H9 (cell line): ENCODE data around the gene ADAMTSL4. TPM values are rescaled to one million over a fixed set of nuclear protein-coding genes. Genes with fewer than 3 reads are reported as not detected.
"Not testable (repeated sequence)": the region's sequence is repeated elsewhere in the genome, so short reads cannot be mapped to it uniquely, and the experiment has no call there.

Experiments used
- DNase-seq: peaks from one replicate; pipeline ENCODE4 v3.0.0-alpha.2; 2017
- H2AFZ ChIP-seq: one replicate; pipeline ENCODE4 v1.6.1; 2013; ENCODE audit warnings: mild to moderate bottlenecking, low read length, control low read depth, moderate library complexity
- H2AK5ac ChIP-seq: 2 replicates; pipeline ENCODE4 v1.6.1; 2013; ENCODE audit warnings: low read length, control low read depth, mixed read lengths; ENCODE audit not compliant: insufficient read length
- H2BK120ac ChIP-seq: one replicate; pipeline ENCODE4 v1.6.1; 2013; ENCODE audit warnings: low read depth, mild to moderate bottlenecking, low read length, control low read depth, inconsistent platforms; ENCODE audit not compliant: poor library complexity, severe bottlenecking
- H2BK12ac ChIP-seq: 2 replicates; pipeline ENCODE4 v1.6.1; 2013; ENCODE audit warnings: low read length, control low read depth, mixed read lengths, low read depth; ENCODE audit not compliant: insufficient read length
- H2BK15ac ChIP-seq: 2 replicates; pipeline ENCODE4 v1.6.1; 2013; ENCODE audit warnings: low read depth, low read length, control low read depth
- H2BK20ac ChIP-seq: one replicate; pipeline ENCODE4 v1.6.1; 2013; ENCODE audit warnings: low read depth, mild to moderate bottlenecking, low read length, control low read depth, inconsistent platforms; ENCODE audit not compliant: poor library complexity, severe bottlenecking
- H2BK5ac ChIP-seq: 2 replicates; pipeline ENCODE4 v1.6.1; 2013; ENCODE audit warnings: low read length, control low read depth, mixed read lengths; ENCODE audit not compliant: insufficient read length
- H3K14ac ChIP-seq: 2 replicates; pipeline ENCODE4 v1.6.1; 2013; ENCODE audit warnings: low read length, control low read depth; ENCODE audit not compliant: insufficient read depth
- H3K18ac ChIP-seq: 2 replicates; pipeline ENCODE4 v1.6.1; 2013; ENCODE audit warnings: low read depth, mild to moderate bottlenecking, mixed read lengths, low read length, control low read depth; ENCODE audit not compliant: insufficient read length
- H3K23ac ChIP-seq: 2 replicates; pipeline ENCODE4 v1.6.1; 2013; ENCODE audit warnings: low read length, control low read depth, mixed read lengths, low read depth; ENCODE audit not compliant: insufficient read length
- H3K23me2 ChIP-seq: 2 replicates; pipeline ENCODE4 v1.6.1; 2013; ENCODE audit warnings: low read depth, mild to moderate bottlenecking, mixed read lengths, low read length, control low read depth; ENCODE audit not compliant: insufficient read length, poor library complexity, severe bottlenecking
- H3K27ac ChIP-seq: 2 replicates; pipeline ENCODE4 v1.5.1; 2013; ENCODE audit warnings: low read length, control low read depth, mixed read lengths, low read depth; ENCODE audit not compliant: insufficient read length
- H3K27me3 ChIP-seq: 2 replicates; pipeline ENCODE4 v1.6.1; 2013; ENCODE audit warnings: low read length, control low read depth, inconsistent platforms; ENCODE audit not compliant: insufficient read depth
- H3K4ac ChIP-seq: 2 replicates; pipeline ENCODE4 v1.6.1; 2013; ENCODE audit warnings: low read depth, mild to moderate bottlenecking, control low read depth, inconsistent platforms, low read length, moderate library complexity
- H3K4me1 ChIP-seq: 2 replicates; pipeline ENCODE4 v1.6.1; 2013; ENCODE audit warnings: low read length, control low read depth, inconsistent platforms; ENCODE audit not compliant: insufficient read depth
- H3K4me2 ChIP-seq: 2 replicates; pipeline ENCODE4 v1.6.1; 2013; ENCODE audit warnings: low read length, control low read depth, mixed read lengths; ENCODE audit not compliant: insufficient read length, insufficient read depth
- H3K56ac ChIP-seq: 2 replicates; pipeline ENCODE4 v1.6.1; 2013; ENCODE audit warnings: low read depth, mild to moderate bottlenecking, mixed read lengths, low read length, control low read depth; ENCODE audit not compliant: insufficient read length
- H3K79me1 ChIP-seq: 2 replicates; pipeline ENCODE4 v1.6.1; 2013; ENCODE audit warnings: low read depth, mild to moderate bottlenecking, moderate library complexity, low read length, control low read depth, inconsistent platforms; ENCODE audit not compliant: insufficient read depth, poor library complexity, severe bottlenecking
- H3K79me2 ChIP-seq: 2 replicates; pipeline ENCODE4 v1.6.1; 2013; ENCODE audit warnings: low read length, control low read depth, inconsistent platforms; ENCODE audit not compliant: insufficient read depth
- H3K9ac ChIP-seq: 2 replicates; pipeline ENCODE4 v1.6.1; 2013; ENCODE audit warnings: low read length, control low read depth, mixed read lengths; ENCODE audit not compliant: insufficient read length; ENCODE audit errors: extremely low read depth
- H3K9me3 ChIP-seq: one replicate; pipeline ENCODE4 v1.6.1; 2013; ENCODE audit warnings: low read depth, low read length, inconsistent platforms; ENCODE audit not compliant: control insufficient read depth
- H3T11ph ChIP-seq: one replicate; pipeline ENCODE4 v1.6.1; 2013; ENCODE audit warnings: mild to moderate bottlenecking, low read length, control low read depth, inconsistent platforms
- H4K20me1 ChIP-seq: one replicate; pipeline ENCODE4 v1.6.1; 2013; ENCODE audit not compliant: control insufficient read depth, insufficient read length, insufficient read depth
- H4K5ac ChIP-seq: 2 replicates; pipeline ENCODE4 v1.6.1; 2013; ENCODE audit warnings: low read depth, mild to moderate bottlenecking, mixed read lengths, low read length, control low read depth; ENCODE audit not compliant: insufficient read length
- H4K8ac ChIP-seq: replicated peaks from 2 replicates; pipeline ENCODE4 v1.6.1; 2013; ENCODE audit warnings: low read length, control low read depth, mixed read lengths, low read depth; ENCODE audit not compliant: insufficient read length
- H4K91ac ChIP-seq: 2 replicates; pipeline ENCODE4 v1.6.1; 2013; ENCODE audit warnings: low read depth, mild to moderate bottlenecking, moderate library complexity, mixed read lengths, low read length, control low read depth; ENCODE audit not compliant: insufficient read length
- H3K27ac Mint-ChIP-seq, 3 experiments: 2 replicates in 2 of 3; 3 replicates in 1 of 3; pipeline ENCODE4 v1.8.0; 2020 to 2021; ENCODE audit warnings: mixed read lengths in 3 of 3, mild to moderate bottlenecking in 1 of 3, moderate library complexity in 1 of 3
- H3K27me3 Mint-ChIP-seq: 2 replicates; pipeline ENCODE4 v1.8.0; 2021; ENCODE audit warnings: low read depth, mild to moderate bottlenecking, moderate library complexity, mixed read lengths
- H3K36me3 Mint-ChIP-seq, 3 experiments: 2 replicates in 2 of 3; 3 replicates in 1 of 3; pipeline ENCODE4 v1.8.0; 2020 to 2021; ENCODE audit warnings: low read depth in 3 of 3, mixed read lengths in 3 of 3; ENCODE audit not compliant: insufficient read depth in 1 of 3
- H3K4me1 Mint-ChIP-seq, 2 experiments: 2 replicates each; pipeline ENCODE4 v1.8.0; 2020; ENCODE audit warnings: mixed read lengths in 2 of 2
- H3K4me3 Mint-ChIP-seq, 2 experiments: 2 replicates in 1 of 2; 3 replicates in 1 of 2; pipeline ENCODE4 v1.8.0; 2020 to 2021; ENCODE audit warnings: mild to moderate bottlenecking in 2 of 2, mixed read lengths in 2 of 2, moderate library complexity in 1 of 2
- H3K9me3 Mint-ChIP-seq, 2 experiments: 2 replicates in 1 of 2; 3 replicates in 1 of 2; pipeline ENCODE4 v1.8.0; 2020; ENCODE audit warnings: mild to moderate bottlenecking in 2 of 2, mixed read lengths in 2 of 2, moderate library complexity in 1 of 2
- WGBS: extraction: QIAGEN DNeasy Blood & Tissue Kit; methylation state at CpG from one replicate; pipeline ENCODE4 v1.1.7; 2013; ENCODE audit warnings: missing lambda C conversion rate, low lambda C conversion rate, mixed read lengths; ENCODE audit not compliant: insufficient read length; ENCODE audit errors: extremely low coverage; 5-methylcytosine and 5-hydroxymethylcytosine counted together
- total RNA-seq: library from RNA; stranded (reverse); gene quantifications from 2 replicates; pipeline ENCODE4 v1.2.1, GENCODE V29; 2021

The ADAMTSL4 gene
- total RNA-seq, 1 experiment from 2014 or later: 6.1 TPM

- not testable (repeated sequence) for H4K8ac ChIP-seq, H2BK15ac ChIP-seq, H3K23me2 ChIP-seq, H3K27ac Mint-ChIP-seq, H3K4ac ChIP-seq, H2BK20ac ChIP-seq, H2BK5ac ChIP-seq, H4K5ac ChIP-seq, H3K23ac ChIP-seq, H3K9ac ChIP-seq, H3K27me3 ChIP-seq, H4K20me1 ChIP-seq, H3K79me1 ChIP-seq, H3K27ac ChIP-seq, H3K56ac ChIP-seq, H3K18ac ChIP-seq, H2AFZ ChIP-seq, H3K27me3 Mint-ChIP-seq, H4K91ac ChIP-seq, H3K14ac ChIP-seq, H2BK120ac ChIP-seq, H3K4me3 Mint-ChIP-seq, H3T11ph ChIP-seq, H2BK12ac ChIP-seq, DNase-seq, H3K4me2 ChIP-seq, H3K9me3 ChIP-seq, H2AK5ac ChIP-seq, H3K4me1 ChIP-seq
- H3K36me3 Mint-ChIP-seq: peaks cover 28 to 31% (median 28%) of the 10 kb centered on the region in 3 experiments
- WGBS: no CpG with 5 or more reads among the region's 7 CpGs
- peaks cover 6 to 15% of the 10 kb centered on the region in 2 experiments; a peak in 4 of 5 replicates for H3K9me3 Mint-ChIP-seq
- H3K4me1 Mint-ChIP-seq: peaks cover 17 to 25% of the 10 kb centered on the region in 2 experiments
- H3K79me2 ChIP-seq: peaks cover 23% of the 10 kb centered on the region
These were observed 32.2 kb downstream of the ADAMTSL4 start for GRCh38 chr1:150581437-150581836.

DNA sequence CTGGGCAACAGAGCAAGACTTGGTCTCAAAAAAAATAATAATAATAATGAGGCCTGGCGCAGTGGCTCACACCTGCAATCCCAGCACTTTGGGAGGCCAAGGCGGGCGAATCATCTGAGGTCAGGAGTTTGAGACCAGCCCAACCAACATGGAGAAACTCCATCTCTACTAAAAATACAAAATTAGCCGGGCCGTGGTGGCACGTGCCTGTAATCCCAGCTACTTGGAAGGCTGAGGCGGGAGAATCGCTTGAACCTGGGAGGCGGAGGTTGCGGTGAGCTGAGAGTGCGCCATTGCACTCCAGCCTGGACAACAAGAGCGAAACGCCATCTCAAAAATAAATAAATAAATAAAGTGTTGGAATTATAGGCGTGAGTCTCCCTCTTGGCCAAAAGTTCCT, 32.8 kb downstream of the ADAMTSL4 start:
- not testable (repeated sequence) for H3K27ac ChIP-seq, H2AFZ ChIP-seq, H3K18ac ChIP-seq, H4K5ac ChIP-seq, DNase-seq, H3T11ph ChIP-seq, H3K9ac ChIP-seq, H3K56ac ChIP-seq, H3K14ac ChIP-seq, H3K4me2 ChIP-seq, H3K23ac ChIP-seq, H3K4me3 Mint-ChIP-seq, H2AK5ac ChIP-seq, H3K27ac Mint-ChIP-seq, H2BK15ac ChIP-seq, H2BK5ac ChIP-seq, H4K91ac ChIP-seq, H3K27me3 ChIP-seq, H3K79me1 ChIP-seq, H3K27me3 Mint-ChIP-seq, H2BK12ac ChIP-seq, H2BK20ac ChIP-seq, H4K8ac ChIP-seq, H4K20me1 ChIP-seq, H3K4me1 ChIP-seq, H2BK120ac ChIP-seq, H3K9me3 ChIP-seq, H3K4ac ChIP-seq, H3K23me2 ChIP-seq
- no CpG with 5 or more reads among the region's 14 CpGs for WGBS
- Mint-ChIP-seq H3K4me1 (peaks cover 13 to 20% of the 10 kb centered on the region in 2 experiments), H3K36me3 (peaks cover 23 to 26% (median 23%) of the 10 kb centered on the region in 3 experiments), H3K9me3 (peaks cover 6 to 15% of the 10 kb centered on the region in 2 experiments; a peak in 4 of 5 replicates)
- peaks cover 18% of the 10 kb centered on the region for H3K79me2 ChIP-seq
